K562 (cell line): ENCODE data around the gene SLAMF6.

Source experiments
- BACH1 ChIP-seq: fragments of 200-800 bp; sonication (Bioruptor generic); IDR thresholded peaks from 2 replicates; pipeline ENCODE4 v1.6.1; 2016; ENCODE audit warnings: missing genetic modification characterization, missing compliant biosample characterization
- ELF1 ChIP-seq: fragments of 200-800 bp; sonication (Bioruptor generic); IDR thresholded peaks from 2 replicates; pipeline ENCODE4 v1.6.1; 2016; ENCODE audit warnings: missing genetic modification characterization, missing compliant biosample characterization
- TF ChIP-seq, protein P1 (sequence below), 3 experiments: IDR thresholded peaks in 2 of 3; conservative IDR thresholded peaks in 1 of 3; 2 replicates each; pipeline ENCODE4 v1.5.1; 2011 to 2012; ENCODE audit warnings: low read length in 3 of 3, mild to moderate bottlenecking in 3 of 3, control low read depth in 2 of 3, improper control_type of control experiment in 1 of 3, inconsistent platforms in 1 of 3, low read depth in 1 of 3, mixed read lengths in 1 of 3, moderate library complexity in 1 of 3; ENCODE audit not compliant: insufficient read depth in 2 of 3

DNA sequence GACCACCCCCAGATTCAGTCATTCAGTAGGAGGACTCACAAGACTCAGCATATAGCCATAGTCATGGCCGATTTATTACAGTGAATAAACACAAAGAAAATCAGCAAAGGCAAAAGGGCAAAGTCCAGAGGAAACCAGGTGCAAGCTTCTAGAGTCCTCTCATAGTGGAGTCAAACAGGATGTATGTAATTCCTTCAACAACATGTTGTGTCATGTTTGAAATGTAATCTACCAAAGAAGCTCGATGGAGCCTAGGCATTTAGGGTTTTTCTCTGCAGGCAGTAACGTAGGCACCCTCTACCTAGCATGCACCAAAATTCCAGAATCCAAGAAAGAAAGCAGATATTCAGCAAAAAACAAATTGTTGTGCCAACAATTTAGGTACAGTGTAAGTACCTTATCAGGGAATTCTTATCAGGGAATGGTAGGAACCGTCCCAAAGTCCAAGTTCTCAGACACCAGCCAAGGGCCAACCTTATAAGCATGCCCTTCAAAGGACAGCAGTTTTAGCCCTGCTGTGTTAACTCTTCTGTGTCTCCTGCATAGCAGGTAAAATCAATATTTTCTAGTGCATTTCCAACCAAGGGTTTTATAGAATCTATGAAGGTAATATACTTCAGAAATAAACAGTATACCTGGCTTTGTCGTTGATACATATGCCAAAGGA, 16.1 kb upstream of the SLAMF6 start:
- TF ChIP-seq, protein P1, sequence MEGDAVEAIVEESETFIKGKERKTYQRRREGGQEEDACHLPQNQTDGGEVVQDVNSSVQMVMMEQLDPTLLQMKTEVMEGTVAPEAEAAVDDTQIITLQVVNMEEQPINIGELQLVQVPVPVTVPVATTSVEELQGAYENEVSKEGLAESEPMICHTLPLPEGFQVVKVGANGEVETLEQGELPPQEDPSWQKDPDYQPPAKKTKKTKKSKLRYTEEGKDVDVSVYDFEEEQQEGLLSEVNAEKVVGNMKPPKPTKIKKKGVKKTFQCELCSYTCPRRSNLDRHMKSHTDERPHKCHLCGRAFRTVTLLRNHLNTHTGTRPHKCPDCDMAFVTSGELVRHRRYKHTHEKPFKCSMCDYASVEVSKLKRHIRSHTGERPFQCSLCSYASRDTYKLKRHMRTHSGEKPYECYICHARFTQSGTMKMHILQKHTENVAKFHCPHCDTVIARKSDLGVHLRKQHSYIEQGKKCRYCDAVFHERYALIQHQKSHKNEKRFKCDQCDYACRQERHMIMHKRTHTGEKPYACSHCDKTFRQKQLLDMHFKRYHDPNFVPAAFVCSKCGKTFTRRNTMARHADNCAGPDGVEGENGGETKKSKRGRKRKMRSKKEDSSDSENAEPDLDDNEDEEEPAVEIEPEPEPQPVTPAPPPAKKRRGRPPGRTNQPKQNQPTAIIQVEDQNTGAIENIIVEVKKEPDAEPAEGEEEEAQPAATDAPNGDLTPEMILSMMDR (IDR thresholded peaks at IDR 0.05 in 2 of 3, conservative IDR thresholded peaks at IDR 0.05 in 1 of 3; ENCODE audit: insufficient read depth in 2 of 3, low read depth in 1 of 3, low read length in 3 of 3), result no peak
- TF ChIP-seq BACH1 (tag) (no peak), ELF1 (tag) (no peak)
